NCI-H1436 (cell line): ENCODE results near the gene SNAP47.

Source experiments
- DNase-seq: peaks from one replicate; lab custom pipeline; 2025; lab: John Stamatoyannopoulos, UW

SNAP47 gene

GRCh38 chr1:227749916-227750710, 14.9 kb downstream of the SNAP47 start:
- DNase-seq: no peak

- DNase-seq: no peak
These were observed 18.9 kb downstream of the SNAP47 start for GRCh38 chr1:227753999-227754711.

- no peak for DNase-seq
These were observed 19.7 kb downstream of the SNAP47 start for GRCh38 chr1:227754958-227755357.

GRCh38 chr1:227756172-227756959, 21.1 kb downstream of the SNAP47 start:
- DNase-seq: no peak

GRCh38 chr1:227757781-227758180, 22.5 kb downstream of the SNAP47 start:
- no peak for DNase-seq

- no peak for DNase-seq
These were observed 23.1 kb downstream of the SNAP47 start for GRCh38 chr1:227758366-227758765.

- DNase-seq: no peak
These were observed 24.4 kb downstream of the SNAP47 start for GRCh38 chr1:227759341-227760300.

GRCh38 chr1:227760377-227760776, 25.1 kb downstream of the SNAP47 start:
- DNase-seq: no peak

- no peak for DNase-seq
These were observed 26.5 kb downstream of the SNAP47 start for GRCh38 chr1:227761621-227762230.

- DNase-seq: peak; percentile 92
These were observed 27.1 kb downstream of the SNAP47 start for GRCh38 chr1:227762231-227762911.

GRCh38 chr1:227763246-227764018, 28.2 kb downstream of the SNAP47 start:
- DNase-seq: no peak

GRCh38 chr1:227764019-227764391, 28.8 kb downstream of the SNAP47 start:
- no peak for DNase-seq

GRCh38 chr1:227765261-227766014, 30.2 kb downstream of the SNAP47 start:
- DNase-seq: no peak

GRCh38 chr1:227766015-227766634, 30.9 kb downstream of the SNAP47 start:
- peak; percentile 11 for DNase-seq

- DNase-seq: no peak
These were observed 31.5 kb downstream of the SNAP47 start for GRCh38 chr1:227766653-227767277.

- DNase-seq: no peak
These were observed 32.3 kb downstream of the SNAP47 start for GRCh38 chr1:227767401-227768124.

- DNase-seq: no peak
These were observed 32.8 kb downstream of the SNAP47 start for GRCh38 chr1:227768125-227768439.
